OCI-LY7 (cell line): Measurements from ENCODE around the gene GNB1. TPM values are rescaled to one million over a fixed set of nuclear protein-coding genes. Genes with fewer than 3 reads are reported as not detected.
"Not testable (repeated sequence)": the region's sequence is repeated elsewhere in the genome, so short reads cannot be mapped to it uniquely, and the experiment has no call there.

Experiments used
- BruUV-seq: library from RNA; stranded (reverse); fragments of 400-500 nt; replicated peaks from 2 replicates; lab custom pipeline; 2021; lab: Mats Ljungman, UMichigan
- CTCF ChIA-PET: fragments of 300-600 bp; sonication (Branson Sonifier 250); formaldehyde crosslinking; loops from one replicate; lab custom pipeline; 2022; ENCODE audit warnings: antibody characterized with exemption; ENCODE audit not compliant: unreplicated experiment; lab: Charles Lee
- POLR2A ChIA-PET: fragments of 300-600 bp; sonication (Branson Sonifier 250); formaldehyde crosslinking; loops from one replicate; lab custom pipeline; 2022; ENCODE audit warnings: antibody characterized with exemption; lab: Charles Lee
- DNase-seq: peaks from one replicate; pipeline ENCODE4 v3.0.0-alpha.2; 2015; ENCODE audit warnings: low spot score
- H2AFZ ChIP-seq: fragments of 200-600 bp; sonication (generic), shearing (Covaris generic); 2 replicates; pipeline ENCODE4 v1.6.1; 2014; ENCODE audit warnings: mild to moderate bottlenecking, antibody characterized with exemption, low read length, moderate library complexity
- H3K27ac ChIP-seq: fragments of 200-600 bp; sonication (generic); 2 replicates; pipeline ENCODE4 v1.5.1; 2014; ENCODE audit warnings: mixed run types, low read depth, mild to moderate bottlenecking, moderate library complexity, low read length, inconsistent platforms; ENCODE audit not compliant: poor library complexity, severe bottlenecking
- H3K36me3 ChIP-seq: fragments of 200-600 bp; sonication (generic); 2 replicates; pipeline ENCODE4 v1.6.1; 2014; ENCODE audit warnings: mild to moderate bottlenecking, antibody characterized with exemption, low read length, moderate library complexity, mixed read lengths; ENCODE audit not compliant: insufficient read depth
- H3K4me1 ChIP-seq: fragments of 200-600 bp; sonication (generic); 2 replicates; pipeline ENCODE4 v1.5.1; 2014; ENCODE audit warnings: mild to moderate bottlenecking, low read length; ENCODE audit not compliant: insufficient read depth, poor library complexity, severe bottlenecking
- H3K4me2 ChIP-seq: fragments of 200-600 bp; sonication (generic); 2 replicates; pipeline ENCODE4 v1.6.1; 2014; ENCODE audit warnings: mild to moderate bottlenecking, low read length
- H3K4me3 ChIP-seq: fragments of 200-600 bp; sonication (generic); 2 replicates; pipeline ENCODE4 v1.5.1; 2014; ENCODE audit warnings: mild to moderate bottlenecking, low read depth, low read length; ENCODE audit not compliant: poor library complexity, severe bottlenecking
- H3K79me2 ChIP-seq: fragments of 200-600 bp; sonication (generic); 2 replicates; pipeline ENCODE4 v1.6.1; 2016; ENCODE audit warnings: low read depth, mild to moderate bottlenecking, low read length, moderate library complexity, mixed read lengths; ENCODE audit not compliant: insufficient read depth
- H3K9me2 ChIP-seq: fragments of 200-600 bp; sonication (generic); 2 replicates; pipeline ENCODE4 v1.6.1; 2016; ENCODE audit warnings: mild to moderate bottlenecking, low read length, mixed read lengths; ENCODE audit not compliant: insufficient read depth
- H3K9me3 ChIP-seq: fragments of 200-600 bp; sonication (generic); 2 replicates; pipeline ENCODE4 v1.6.1; 2014; ENCODE audit warnings: mild to moderate bottlenecking, mixed run types, low read length, mixed read lengths
- H4K20me1 ChIP-seq: fragments of 200-600 bp; sonication (generic); 2 replicates; pipeline ENCODE4 v1.6.1; 2014; ENCODE audit warnings: mild to moderate bottlenecking, antibody characterized with exemption, low read length, moderate library complexity, mixed read lengths; ENCODE audit not compliant: insufficient read depth
- CTCF ChIP-seq: fragments of 200-600 bp; sonication (generic); conservative IDR thresholded peaks from 2 replicates; pipeline ENCODE4 v1.5.1; 2014; ENCODE audit warnings: mild to moderate bottlenecking, antibody characterized with exemption, low read length, moderate library complexity, mixed read lengths
- EZH2phosphoT487 ChIP-seq: fragments of 200-600 bp; sonication (generic); IDR thresholded peaks from 2 replicates; pipeline ENCODE4 v1.6.1; 2018; ENCODE audit warnings: low read depth, borderline replicate concordance, mild to moderate bottlenecking, mixed run types, antibody characterized with exemption, low read length, moderate library complexity, mixed read lengths
- intact Hi-C: fragments of 100-400 bp; cut with micrococcal nuclease; formaldehyde crosslinking; loops from one replicate; pipeline ENCODE4 v1.10.0; 2022; ENCODE audit not compliant: unreplicated experiment
- total RNA-seq, 2 experiments: library from RNA; depleted of rRNA in 1 of 2; stranded (reverse); fragments of >200 nt in 1 of 2; shearing (Covaris generic) in 1 of 2; gene quantifications; 2 replicates each; pipeline ENCODE4 v1.2.3, GENCODE V29; 2014 to 2022

The GNB1 gene
- total RNA-seq, 2 experiments from 2014 or later = 101 to 502 TPM

DNA sequence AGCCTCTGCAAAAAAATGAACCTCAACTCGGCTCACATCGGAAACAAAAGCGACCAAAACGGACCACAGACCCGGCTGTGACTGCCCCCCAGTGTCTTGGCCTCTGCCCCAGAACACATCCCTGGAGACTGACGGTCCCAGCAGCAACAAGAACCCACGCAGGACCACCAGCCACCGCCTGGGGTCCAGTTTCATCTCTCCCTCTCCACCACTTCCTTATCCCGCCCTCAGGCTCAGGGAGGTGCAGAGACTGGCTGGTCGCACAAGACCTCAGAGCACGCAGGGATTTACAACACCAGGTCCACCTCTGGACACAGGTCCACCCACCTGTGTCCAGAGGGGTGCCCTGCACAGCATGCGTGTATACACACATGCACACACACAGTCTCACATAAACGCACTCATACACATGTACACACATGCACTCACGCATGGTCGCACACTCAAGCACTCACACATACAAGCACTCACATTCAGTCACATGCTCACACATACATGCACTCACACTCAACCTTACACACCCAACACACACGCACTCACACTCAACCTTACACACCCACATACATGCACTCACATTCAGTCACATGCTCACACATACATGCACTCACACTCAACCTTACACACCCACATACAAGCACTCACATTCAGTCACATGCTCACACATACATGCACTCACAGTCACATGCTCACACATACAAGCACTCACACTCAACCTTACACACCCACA is 46.8 kb upstream of the GNB1 start:
- no peaks in the 10 kb centered on the region for H4K20me1 ChIP-seq
- intact Hi-C loops = no loop called here
- no peaks in the 10 kb centered on the region for H3K9me2 ChIP-seq
- no peaks in the 10 kb centered on the region for H3K79me2 ChIP-seq
- TF ChIP-seq EZH2phosphoT487 (no peak), CTCF (no peak)
- no peak overlapping the region for H3K4me3 ChIP-seq
- no peak overlapping the region for H2AFZ ChIP-seq
- H3K36me3 ChIP-seq = no peaks in the 10 kb centered on the region
- 0 out of 2 replicates have a peak, but pooled peaks cover 6% of the 10 kb centered on the region for H3K9me3 ChIP-seq
- CTCF ChIA-PET = no interaction called here
- H3K27ac ChIP-seq = no peak overlapping the region
- H3K4me1 ChIP-seq = peaks cover 5% of the 10 kb centered on the region
- DNase-seq = no peak
- POLR2A ChIA-PET = no interaction called here
- H3K4me2 ChIP-seq = no peak overlapping the region
- no TSS peak for BruUV-seq

GRCh38 chr1:1937061-1937460 is 46.2 kb upstream of the GNB1 start:
- Histone ChIP-seq H2AFZ (no peak overlapping the region), H3K79me2 (no peaks in the 10 kb centered on the region), H3K27ac (no peak overlapping the region), H3K9me3 (0 out of 2 replicates have a peak, but pooled peaks cover 6% of the 10 kb centered on the region), H3K4me2 (no peak overlapping the region), H3K9me2 (no peaks in the 10 kb centered on the region), H3K4me1 (no peaks in the 10 kb centered on the region), H3K4me3 (no peak overlapping the region), H3K36me3 (no peaks in the 10 kb centered on the region), H4K20me1 (no peaks in the 10 kb centered on the region)
- POLR2A ChIA-PET = no interaction called here
- CTCF ChIA-PET = no interaction called here
- intact Hi-C loops = no loop called here
- DNase-seq = no peak
- TF ChIP-seq CTCF = no peak
- no peak for TF ChIP-seq EZH2phosphoT487
- no TSS peak for BruUV-seq

- H3K9me3 ChIP-seq, intact Hi-C loops, POLR2A ChIA-PET, H2AFZ ChIP-seq, H3K36me3 ChIP-seq, BruUV-seq, H3K9me2 ChIP-seq, CTCF ChIA-PET, H3K4me2 ChIP-seq, H3K79me2 ChIP-seq, H4K20me1 ChIP-seq, H3K4me1 ChIP-seq, H3K4me3 ChIP-seq, DNase-seq, H3K27ac ChIP-seq: not testable (repeated sequence)
Measured at GRCh38 chr1:1934848-1935247, 44.0 kb upstream of the GNB1 start.
